ENCODE data around the gene MPV17L2.
"Not testable (repeated sequence)": the region's sequence is repeated elsewhere in the genome, so short reads cannot be mapped to it uniquely, and the experiment has no call there.

The MPV17L2 gene

DNA sequence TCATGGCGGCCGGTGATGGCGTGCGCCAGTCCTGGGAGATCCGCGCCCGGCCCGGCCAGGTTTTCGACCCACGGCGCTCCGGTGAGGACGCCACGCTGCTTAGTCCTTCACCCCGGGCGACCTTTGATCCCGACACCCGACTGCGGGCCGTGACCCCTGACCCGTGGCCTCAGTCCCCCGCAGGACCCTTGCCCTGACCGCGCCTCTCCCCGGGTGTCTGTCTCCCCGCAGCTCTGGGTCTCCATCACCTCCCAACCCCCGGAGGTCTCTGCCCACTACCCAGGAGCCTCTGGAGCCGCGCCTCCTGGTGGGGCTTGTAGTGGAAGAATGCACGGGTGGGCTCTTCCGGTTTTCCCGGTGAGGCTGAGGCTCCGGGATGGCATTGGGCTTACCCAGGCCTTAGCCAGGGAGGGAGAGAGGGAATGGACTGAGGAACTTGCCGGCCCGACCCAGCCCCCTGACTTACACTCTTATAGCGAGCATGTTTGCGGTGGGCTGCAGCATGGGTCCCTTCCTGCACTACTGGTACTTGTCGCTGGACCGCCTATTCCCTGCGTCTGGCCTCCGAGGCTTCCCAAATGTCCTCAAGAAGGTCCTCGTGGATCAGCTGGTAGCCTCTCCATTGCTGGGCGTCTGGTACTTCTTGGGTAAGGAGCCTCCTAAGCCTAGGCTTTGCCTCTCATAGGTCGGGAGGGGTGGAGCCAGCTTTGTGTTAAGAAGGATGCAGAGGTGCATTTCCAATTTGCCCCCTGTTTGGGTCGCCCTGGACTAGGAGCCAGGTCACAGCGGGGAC, 566 bp downstream of the MPV17L2 start:
- DNase-seq (ENCODE audit: low spot score) = no peak

GRCh38 chr19:18194181-18194530, 1.1 kb downstream of the MPV17L2 start:
- no peak for DNase-seq (ENCODE audit: low spot score)

GRCh38 chr19:18194554-18195238, 1.7 kb downstream of the MPV17L2 start:
- peak; percentile 85 for DNase-seq (ENCODE audit: low spot score)

DNA sequence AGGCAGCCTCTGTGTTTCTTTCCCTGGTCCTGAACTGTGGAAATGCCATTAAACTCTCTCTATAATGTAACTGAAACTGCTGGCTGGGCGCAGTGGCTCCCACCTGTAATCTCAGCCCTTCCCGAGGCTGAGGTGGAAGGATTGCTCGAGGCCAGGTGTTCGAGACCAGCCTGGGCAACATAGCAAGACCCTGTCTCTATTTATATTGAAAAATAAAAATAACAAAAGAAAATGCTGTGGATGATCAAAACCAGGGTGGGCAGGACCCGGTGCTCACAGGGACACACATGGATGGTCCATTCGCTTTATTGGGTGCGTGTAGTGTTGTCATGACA, 3.5 kb downstream of the MPV17L2 start:
- DNase-seq (ENCODE audit: low spot score) = no peak

DNA sequence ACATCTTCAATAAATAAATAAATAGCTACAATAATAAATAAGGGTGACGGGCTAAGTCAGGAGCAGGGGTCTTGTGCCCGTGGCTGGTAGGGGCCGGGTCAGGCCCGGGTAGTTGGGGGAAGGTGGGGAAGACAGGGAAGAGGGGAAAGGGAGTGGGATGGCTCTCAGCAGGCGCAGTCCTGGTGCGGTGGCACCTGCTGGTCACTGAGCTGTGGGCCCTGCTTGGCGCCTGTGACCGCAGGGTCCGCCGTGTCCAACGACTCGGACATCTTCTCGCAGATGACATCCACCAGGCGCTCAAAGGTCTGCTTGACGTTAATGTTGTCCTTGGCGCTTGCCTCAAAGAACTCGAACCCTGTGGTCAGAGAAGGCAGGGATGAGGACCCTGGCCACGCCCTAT, 4.3 kb downstream of the MPV17L2 start:
- no peak for DNase-seq (ENCODE audit: low spot score)

- no peak for DNase-seq (ENCODE audit: low spot score)
These were observed 4.9 kb downstream of the MPV17L2 start for GRCh38 chr19:18197941-18198340.

GRCh38 chr19:18198374-18198773, 5.4 kb downstream of the MPV17L2 start:
- DNase-seq (ENCODE audit: low spot score) = no peak

DNA sequence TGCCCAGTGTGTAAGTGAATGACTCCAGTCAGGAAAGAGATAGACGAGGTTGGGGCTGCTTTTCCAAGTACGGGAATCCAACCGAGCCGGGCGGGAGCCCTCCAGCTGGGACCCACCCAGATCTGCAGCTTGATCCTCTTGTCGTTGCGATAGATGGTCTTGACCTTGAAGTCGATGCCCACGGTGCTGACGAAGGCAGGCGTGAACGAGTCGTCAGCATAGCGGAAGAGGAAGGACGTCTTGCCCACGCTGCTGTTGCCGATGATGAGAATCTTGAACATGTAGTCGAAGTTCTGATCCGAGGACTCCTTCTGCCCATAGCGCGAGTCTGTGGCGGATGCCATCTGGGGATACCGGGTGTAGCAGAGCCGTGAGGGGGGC, 9.4 kb downstream of the MPV17L2 start:
- DNase-seq (ENCODE audit: low spot score) = no peak

GRCh38 chr19:18202778-18203407, 9.9 kb downstream of the MPV17L2 start:
- peak; percentile 62 for DNase-seq (ENCODE audit: low spot score)

DNA sequence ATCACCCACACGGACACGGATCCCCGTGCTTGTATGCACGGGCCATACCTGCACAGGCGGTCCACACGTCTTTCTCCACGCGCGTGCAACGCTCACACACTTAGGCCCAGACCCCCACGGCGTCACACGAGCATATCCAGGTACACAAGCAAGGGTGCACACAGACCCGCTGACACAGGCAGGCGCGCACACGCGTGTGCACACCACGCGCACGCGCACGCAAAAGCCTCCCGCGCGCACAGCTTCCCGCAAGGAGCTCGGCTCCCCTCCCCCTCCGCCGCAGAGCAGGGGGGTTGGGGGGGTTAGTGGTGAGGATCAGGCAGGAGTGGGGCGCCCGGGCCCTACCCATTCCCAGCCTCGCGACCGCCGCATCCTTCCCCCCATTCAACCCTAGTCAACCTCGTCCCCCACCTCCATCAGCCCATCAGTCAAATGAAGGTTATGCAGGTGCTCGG, 10.4 kb downstream of the MPV17L2 start:
- DNase-seq (ENCODE audit: low spot score) = peak; percentile 59

DNA sequence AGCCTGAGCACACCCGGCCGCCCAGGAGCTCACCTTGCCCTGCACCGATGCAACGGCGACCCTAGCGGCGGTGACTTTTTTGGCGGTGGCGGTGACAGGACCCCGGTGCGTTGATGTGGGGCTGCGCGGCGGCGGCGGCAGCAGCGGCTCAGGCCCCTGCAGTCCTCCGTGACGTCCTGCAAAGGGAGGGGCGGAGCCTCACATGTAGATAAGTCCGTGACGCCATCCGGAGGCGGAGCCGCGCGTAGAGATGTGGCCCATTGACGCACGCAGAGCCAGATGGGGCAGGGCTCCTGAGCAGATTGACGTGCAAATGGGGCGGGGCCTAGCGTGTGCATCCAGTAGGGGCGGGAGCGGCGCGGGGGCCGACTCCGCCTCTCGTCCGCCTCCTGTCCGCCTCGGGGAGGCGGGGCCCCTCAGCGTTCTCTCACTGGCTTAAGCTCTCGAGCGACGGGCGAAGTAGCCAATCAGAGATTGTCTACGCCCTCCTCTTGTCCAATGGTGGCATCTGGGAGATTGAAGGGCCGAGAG, 10.9 kb downstream of the MPV17L2 start, which contains the start of gene RAB3A:
TSS of gene RAB3A (minus strand) at position 180 of the 531 bp plus-strand sequence. CDS start 1,302 bp downstream, outside the sequence.
- DNase-seq (ENCODE audit: low spot score) = peak; percentile 97

DNA sequence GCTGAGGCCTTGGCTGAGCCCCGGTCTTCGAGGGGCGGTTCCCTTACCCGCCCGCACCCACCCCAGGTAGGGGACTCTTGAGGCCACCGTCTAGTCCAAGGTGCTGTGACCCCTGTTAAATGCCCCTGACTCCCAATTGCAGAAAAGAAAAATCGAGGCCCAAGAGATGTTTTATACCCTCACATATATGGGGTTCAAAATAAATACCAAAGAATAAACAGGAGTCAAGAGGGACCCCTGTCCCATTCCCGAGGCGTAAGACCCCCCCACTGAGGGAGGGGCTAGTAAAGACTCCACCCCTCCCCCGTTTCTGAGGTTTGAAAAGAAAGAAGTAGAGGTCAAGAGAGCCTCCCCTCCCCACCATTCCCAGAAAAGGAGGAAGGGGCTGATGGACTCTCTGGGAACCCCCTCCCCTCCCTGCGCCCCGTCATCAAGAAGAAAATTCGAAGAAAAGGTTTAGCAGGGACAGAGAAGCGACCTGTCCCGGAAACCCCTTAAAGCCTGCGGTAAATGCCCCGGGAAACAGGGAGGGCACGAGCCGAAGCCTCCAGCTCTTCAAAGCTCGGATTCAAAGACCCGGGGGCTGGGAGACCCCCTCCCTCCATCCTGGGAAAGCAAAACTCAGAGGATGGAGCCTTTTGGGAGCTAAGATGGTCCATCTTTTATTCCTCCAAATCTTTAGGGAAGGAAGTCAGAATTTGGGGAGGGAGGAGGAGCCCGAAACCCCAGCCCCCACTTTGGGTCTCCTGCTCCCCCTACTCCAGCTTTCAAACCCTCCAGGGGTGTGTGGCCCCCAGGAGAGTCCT, 11.6 kb downstream of the MPV17L2 start:
- DNase-seq (ENCODE audit: low spot score) = no peak

GRCh38 chr19:18205200-18205892, 12.3 kb downstream of the MPV17L2 start:
- DNase-seq (ENCODE audit: low spot score) = peak; percentile 81

DNA sequence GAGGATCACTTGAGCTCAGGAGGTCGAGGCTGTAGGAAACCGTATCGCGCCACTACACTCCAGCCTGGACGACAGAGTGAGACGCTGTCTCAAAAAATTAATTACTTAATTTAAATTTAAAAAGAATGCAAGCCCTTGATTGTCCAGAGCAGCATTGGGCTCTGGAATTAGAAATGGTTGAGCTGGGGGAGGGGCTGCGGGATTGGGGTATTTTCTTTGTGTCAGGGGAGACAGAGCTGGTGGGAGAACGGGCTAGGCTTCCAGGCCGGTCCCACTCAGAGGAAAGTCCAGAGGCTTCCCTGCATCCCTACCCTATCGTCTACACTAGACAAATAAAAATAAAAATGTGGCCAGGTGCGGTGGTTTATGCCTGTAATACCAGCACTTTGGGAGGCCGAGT, 13.0 kb downstream of the MPV17L2 start:
- no peak for DNase-seq (ENCODE audit: low spot score)

DNA sequence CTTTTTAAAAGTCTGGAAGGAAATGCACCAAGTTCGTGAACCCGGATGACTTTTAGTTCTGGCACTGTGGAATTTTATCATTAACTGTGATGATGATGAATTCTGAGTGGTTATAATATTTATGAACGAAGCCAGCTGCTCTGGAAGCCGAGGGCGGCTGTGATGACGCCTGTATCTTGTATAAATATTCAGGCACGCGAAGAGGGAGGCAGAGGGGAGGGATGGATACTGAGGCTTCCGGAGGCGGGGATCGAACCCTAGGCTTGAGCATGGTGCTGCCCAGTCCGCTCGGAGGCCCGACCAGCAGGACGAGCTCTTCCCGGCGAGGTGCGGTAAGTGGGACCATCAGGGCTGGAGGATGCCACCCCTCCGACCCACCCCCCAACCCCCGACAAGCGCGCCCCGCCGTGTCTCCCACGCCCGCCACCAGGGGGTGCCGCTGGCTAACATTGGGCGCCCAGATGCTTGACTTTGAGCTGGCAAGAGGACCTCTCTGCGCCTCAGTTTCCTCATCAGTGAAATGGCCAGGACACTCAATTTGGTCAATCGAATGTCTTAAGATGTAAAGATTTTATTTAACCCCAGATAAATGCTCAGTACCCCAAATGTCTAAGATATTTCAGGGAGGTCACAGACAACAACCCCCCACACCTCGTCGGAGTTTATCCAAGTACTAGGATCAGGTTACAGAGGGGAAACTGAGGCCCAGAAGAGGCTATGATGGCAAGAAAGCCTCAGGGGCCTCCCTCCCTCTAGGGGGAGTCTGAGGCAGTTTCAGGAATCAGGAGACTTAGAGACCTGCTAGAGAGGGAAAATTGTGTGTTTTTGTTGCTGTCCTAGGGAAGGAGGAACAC, 15.3 kb downstream of the MPV17L2 start:
- peak; percentile 83 for DNase-seq (ENCODE audit: low spot score)

- DNase-seq (ENCODE audit: low spot score) = not testable (repeated sequence)
These were observed 16.9 kb downstream of the MPV17L2 start for GRCh38 chr19:18209912-18210311.

GRCh38 chr19:18211683-18212082, 18.7 kb downstream of the MPV17L2 start:
- DNase-seq (ENCODE audit: low spot score) = no peak

DNA sequence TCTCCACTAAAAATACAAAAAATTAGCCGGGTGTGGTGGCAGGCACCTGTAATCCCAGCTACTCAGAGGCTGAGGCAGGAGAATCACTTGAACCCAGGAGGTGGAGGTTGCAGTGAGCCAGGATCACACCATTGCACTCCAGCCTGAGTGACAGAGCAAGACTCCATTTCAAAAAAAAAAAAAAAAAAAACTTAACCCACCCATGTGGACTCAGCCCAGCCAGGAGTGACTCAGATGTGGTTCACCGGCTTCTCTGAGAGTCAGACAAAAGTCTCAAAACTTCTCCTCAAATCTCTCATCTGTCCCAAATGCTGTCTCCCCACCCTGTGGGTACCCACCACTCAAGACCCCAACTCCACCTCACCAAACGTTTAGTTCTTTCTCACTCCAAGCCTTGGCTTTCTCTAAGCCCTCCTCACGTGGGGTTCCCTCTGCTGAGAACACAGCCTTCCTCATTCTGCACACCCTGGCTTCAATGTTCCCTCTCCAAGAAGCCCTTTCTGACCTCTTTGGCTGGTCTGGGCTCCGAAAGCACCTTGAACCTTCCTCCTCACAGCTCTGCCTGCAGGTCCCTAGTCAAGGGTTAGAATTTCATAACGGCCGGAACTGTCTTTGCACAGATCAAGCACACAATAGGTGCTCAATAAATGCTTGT, 21.9 kb downstream of the MPV17L2 start:
- DNase-seq (ENCODE audit: low spot score) = no peak

DNA sequence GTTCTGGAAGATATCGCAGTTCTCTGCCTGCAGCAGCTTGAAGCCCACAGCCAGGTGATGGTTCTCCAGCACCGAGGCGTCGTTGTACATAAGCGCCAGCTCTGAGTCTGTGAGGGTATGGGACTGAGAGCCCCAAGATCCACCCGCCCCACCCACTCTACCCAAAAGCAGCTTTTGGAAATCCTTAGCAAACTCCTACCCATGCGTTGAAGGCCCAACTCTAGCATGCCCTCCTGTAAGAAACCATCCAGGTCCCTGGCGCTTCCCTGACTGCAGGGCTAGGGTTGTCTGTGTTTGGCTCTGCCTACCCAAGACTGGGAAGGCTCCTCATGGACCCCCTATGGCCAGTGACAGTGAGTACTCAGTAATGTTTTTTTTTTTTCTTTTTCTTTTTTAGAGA, 23.8 kb downstream of the MPV17L2 start:
- DNase-seq (ENCODE audit: low spot score) = no peak

DNA sequence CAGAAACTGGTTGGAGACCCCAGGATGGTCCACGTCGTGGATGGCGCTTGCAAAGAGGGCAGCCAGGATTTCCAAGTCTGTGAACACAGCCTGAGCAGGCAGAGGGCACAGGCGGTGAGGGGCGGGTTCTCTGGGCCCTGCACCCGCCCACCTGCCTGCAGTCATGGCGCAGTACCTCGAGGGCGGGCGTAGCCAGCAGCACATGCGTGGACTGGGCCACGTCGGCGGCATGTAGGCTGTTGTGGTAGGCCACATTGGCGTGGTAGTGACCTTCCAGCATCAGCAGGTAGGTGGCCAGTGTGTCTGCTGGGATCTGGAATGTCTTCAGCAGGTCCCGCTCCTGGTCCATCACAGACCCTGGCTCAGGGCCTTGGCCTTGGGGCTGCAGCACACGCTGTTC, 25.1 kb downstream of the MPV17L2 start:
- DNase-seq (ENCODE audit: low spot score) = no peak

Measured in D341Med (cell line).